GM18508 (cell line): ENCODE results near the gene SRRM3.
"Not testable (repeated sequence)": the region's sequence is repeated elsewhere in the genome, so short reads cannot be mapped to it uniquely, and the experiment has no call there.

Experiments used
- ATAC-seq: cut with Tn5 transposase; IDR thresholded peaks from one replicate; pipeline ENCODE4 v1.9.1; 2021; ENCODE audit warnings: moderate number of reproducible peaks; ENCODE audit not compliant: insufficient read depth, unreplicated experiment

The SRRM3 gene

GRCh38 chr7:76201732-76202665, at the start of gene SRRM3:
SRRM3 (plus strand) TSS chr7:76201896; CDS start chr7:76235067, 33,171 bp downstream.
- ATAC-seq: no peak

DNA sequence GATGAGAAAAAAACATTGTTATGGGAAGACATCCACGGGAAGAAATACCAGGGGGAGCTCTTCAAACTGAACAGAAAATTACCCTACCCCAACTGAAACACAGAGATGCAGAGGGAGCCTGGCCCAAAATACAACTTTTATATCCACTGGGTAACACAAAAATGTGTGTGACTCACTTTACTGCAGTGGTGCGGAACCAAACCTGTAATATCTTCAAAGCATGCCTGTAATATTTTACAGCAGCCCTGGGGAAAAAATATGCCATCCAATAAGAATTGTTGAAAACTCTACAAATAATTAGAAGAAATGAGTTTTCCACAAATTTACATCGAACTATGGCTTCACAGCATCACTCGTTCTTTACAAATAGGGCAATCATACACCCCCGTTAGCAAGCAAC, 49.8 kb upstream of the SRRM3 start:
- no peak for ATAC-seq

GRCh38 chr7:76153571-76154230, 48.0 kb upstream of the SRRM3 start:
- ATAC-seq: not testable (repeated sequence)

GRCh38 chr7:76155938-76156337, 45.8 kb upstream of the SRRM3 start:
- no peak for ATAC-seq

DNA sequence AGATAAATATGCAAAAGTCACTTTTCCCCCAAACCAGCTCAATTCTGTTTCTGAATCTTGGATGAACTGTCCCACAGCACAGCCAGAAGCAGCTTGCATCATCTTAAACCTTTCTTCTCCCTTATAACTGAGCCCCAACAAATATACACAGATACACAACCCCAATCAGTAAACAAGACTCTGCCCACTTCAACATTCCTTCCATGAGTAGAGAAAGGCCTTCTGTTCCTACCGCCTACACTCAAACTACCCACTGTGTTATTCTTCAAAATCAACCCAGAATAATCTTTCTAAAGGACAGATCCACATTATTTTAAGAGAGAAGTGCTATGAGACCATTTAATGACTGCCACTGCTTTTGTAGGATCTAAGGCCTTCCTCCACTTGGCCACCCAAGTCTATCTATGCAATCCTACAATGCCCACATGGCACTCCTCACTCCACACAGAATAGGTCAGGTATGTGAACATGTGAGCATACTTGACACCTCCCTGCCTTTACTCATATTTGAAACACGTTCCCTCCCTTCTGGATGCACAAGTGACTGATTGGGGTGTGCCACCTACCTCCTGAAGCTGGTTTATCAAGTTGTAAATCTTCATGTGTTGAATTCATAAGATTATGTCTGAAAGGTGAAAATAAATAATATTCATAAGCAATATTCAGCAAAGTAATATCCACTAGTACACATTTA, 44.6 kb upstream of the SRRM3 start:
- ATAC-seq: not testable (repeated sequence)

- ATAC-seq: not testable (repeated sequence)
Observed at GRCh38 chr7:76158416-76158815, 43.3 kb upstream of the SRRM3 start.

DNA sequence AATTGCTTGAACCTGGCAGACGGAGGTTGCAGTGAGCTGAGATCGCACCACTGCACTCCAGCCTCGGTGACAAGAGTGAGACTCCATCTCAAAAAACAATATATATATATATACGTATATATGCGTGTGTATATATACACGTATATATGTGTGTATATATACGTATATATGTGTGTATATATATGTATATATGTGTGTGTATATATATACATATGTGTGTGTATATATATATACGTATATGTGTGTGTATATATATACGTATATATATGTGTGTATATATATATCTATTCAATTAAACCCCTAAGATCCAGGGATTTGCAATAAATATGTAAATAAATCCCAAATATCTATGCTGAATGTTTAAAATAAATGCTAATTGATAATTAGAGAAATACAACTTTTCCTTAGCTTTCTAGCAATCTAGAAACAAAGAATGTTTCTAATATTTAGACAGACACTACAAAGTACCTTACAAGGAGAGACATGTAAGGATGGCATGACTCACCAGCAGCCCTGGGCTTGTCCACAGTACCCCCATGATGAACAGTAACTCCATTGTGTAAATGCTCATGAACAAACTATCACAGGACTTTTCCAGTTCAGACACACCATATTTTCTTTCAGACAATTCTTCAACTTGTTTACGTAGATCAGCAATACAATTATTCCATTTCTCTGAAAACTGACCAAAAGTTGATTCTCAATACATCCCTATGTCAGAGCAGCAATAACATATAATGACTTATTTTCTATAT, 39.1 kb upstream of the SRRM3 start:
- ATAC-seq: not testable (repeated sequence)

DNA sequence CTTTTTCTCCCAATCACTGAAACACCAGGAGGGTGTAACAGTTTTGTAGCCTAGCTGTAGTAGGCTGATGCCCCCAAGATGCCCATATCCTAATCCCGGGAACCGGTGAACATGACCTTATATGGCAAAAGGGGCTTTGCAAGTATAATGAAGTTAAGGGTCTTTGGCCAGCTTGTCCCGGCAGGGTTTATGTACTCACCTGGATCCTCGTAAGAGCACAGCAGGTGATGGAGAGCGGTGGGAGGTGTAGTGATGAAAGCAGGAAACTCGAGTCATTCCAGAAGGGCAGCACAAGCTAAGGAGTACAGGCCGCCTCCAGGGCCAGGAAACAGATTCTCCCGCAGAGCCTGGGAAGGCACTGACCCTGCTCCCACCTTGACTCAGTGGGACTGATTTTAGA, 37.9 kb upstream of the SRRM3 start:
- not testable (repeated sequence) for ATAC-seq

DNA sequence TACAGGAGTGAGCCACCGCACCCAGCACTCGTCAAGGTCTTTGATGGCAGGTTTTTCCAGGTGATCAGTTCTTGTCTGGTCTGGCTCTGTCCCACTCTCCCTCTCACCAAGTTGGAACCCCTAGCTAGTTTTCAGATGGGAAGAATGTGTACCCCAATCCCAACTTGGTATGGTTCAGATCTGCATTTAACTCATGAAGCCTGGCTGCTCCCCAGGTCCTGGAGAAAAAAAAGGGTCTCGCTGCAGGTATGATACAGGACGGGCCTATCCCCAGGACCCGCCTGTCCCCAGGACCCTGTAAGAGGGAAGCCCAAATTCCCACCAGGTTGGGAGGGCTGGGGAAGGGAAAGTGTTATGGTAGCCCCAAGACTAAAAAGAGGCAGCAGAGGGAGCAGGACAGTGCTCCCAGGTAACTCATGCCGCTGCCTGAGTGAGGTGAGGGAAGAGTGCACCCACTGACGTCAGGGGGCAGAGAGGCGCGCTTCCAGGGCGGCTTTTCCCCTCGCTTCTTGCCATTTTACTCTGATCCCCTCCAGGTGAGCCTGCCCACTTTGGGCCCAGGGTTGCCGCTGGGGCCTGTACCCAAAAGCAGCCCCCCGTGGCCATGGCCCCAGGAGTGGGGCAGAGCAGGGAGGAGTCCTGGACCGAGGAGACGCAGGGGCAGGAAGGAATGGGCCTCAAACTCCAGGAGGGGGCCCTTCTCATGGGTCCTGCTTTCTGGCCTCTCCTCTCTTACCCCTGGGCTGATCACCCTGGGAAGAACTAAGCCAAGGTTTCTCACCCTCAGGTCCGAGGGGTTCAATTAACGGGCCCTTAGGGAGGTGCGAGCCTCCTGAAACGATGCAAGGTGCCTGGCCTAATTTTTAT, 36.4 kb upstream of the SRRM3 start:
- ATAC-seq: no peak

- no peak for ATAC-seq
Observed at GRCh38 chr7:76165973-76166403, 35.7 kb upstream of the SRRM3 start.

GRCh38 chr7:76166404-76167255, 35.1 kb upstream of the SRRM3 start:
- peak; percentile 78 for ATAC-seq

DNA sequence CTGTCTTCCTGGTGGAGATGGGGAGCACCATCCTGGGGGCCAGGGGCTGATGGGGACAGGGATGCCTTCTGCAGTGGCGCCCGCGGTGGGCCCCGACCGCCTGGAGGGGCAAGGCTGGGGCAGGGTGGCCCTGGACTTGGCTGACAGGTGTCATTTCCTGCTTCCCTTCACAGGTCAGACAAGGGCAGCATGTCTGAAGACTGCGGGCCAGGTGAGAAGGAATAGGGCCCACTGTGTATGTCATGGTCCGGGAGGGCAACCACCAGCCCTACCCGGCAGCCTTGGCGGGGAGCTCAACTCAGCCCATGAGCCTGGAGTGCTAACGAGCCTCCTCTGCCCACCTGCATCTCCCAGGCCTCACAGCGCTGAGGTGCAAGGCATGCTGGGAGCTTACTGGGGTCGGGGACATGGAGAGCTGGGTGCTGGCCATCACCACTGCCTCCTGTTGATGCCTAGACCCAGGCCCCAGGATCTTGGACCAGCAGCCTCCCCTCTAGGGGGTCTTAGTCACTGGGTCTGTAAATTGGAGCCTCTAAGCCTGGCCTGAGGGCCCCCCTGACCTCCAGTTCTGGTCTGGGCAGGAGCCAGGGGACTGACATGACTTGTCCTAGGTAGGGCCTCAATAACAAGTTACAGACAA, 28.0 kb upstream of the SRRM3 start:
- no peak for ATAC-seq

DNA sequence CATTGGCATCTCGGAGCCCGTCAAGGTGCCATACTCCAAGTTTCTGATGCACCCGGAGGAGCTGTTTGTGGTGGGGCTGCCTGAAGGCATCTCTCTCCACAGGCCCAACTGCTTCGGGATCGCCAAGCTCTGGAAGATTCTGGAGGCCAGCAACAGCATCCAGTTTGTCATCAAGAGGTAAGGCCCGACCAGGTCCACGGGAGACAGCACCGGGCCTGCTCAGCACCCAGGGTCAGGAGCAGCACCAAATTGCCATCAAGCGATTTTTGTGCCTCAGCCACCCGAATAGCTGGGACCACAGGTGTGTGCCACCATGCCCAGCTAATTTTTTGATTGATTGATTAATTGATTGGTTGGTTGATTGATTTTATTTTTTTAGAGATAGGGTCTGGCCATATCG, 24.7 kb upstream of the SRRM3 start:
- not testable (repeated sequence) for ATAC-seq

GRCh38 chr7:76179686-76180085, 22.0 kb upstream of the SRRM3 start:
- no peak for ATAC-seq

DNA sequence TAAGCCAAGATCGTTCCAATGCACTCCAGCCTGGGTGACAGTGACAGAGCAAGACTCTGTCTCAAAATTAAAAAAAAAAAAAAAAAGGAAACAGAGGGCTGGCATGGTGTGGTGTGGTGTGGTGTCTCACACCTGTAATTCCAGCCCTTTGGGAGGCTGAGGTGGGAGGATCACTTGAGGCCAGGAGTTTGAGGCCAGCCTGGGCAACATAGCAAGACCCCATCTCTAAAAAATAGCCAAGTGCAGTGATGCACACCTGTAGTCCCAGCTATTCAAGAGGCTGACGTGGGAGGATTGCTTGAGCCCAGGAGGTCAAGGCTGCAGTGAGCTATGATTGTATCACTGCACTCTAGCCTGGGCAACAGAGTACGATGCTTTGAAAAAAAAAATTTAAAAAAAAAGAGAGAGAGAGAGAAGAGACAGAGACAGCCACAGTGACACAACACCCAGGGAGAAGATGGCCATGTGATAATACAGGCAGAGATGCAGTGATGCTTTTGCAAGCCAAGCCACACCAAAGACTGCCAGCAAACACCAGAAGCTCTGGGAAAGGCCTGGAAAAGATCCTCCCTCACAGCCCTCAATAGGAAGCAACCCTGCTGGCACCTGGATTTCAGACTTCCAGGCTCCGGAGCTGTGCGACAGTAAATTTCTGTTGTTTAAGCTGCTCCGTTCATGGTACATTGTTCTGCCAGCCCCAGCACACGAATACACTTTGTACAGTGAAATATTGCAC, 19.3 kb upstream of the SRRM3 start:
- no peak for ATAC-seq

DNA sequence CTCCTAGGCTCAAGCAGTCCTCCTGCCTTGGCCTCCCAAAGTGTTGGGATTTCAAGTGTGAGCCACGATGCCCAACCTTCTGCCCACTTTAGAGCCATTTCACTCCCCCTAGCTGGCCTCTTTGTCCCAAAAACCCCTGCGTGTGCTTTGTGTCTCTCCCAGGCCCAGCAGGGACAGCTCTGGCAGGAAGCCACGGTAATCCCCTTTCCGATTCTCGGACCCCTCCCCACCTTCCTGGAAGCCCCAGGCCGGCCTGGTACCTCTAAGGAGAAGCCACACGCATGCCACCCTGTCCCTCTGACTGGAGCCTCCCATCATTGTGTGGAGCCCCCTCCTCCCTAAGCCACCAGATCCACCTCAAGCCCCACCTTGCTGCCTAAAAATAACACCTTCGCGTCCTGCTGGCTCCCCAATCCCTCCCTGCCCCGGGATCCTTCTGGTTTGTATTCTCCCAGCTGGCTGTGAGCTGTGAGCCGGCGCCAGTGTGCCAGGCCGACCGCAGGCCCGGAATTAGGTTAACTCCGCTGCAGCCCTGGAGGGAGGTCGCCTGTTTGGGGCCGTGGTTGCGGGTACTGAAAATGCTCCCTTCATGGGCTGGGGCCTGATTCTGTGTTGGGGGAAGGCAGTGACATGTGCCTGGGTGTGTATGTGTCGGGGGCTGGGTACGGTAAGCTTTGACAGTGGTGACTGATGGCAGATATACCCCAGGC, 16.4 kb upstream of the SRRM3 start:
- ATAC-seq: no peak

DNA sequence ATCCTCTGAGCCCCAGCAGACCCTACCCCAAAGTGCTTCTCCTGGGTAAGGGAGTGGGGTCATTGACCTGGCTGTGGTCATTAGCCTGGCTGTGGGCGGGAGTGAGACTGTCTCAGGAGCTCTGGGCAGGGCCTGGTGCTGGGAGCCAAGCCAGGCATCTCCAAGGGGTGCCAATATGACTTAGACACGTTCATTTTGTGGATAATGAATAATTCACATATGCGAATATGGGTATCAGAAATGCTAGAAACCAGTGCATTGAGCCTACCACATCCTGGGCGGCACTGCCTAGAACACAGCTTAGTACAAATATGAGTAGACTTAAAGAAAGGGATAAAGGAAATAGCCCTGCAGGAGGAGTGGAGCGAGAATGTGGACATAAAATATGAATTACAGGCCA, 14.4 kb upstream of the SRRM3 start:
- ATAC-seq: no peak
